WERI-Rb-1 (cell line): ENCODE results near the gene UBASH3A.

Source experiments
- DNase-seq: peaks from one replicate; pipeline ENCODE4 v3.0.0-alpha.2; 2020
- H3K27ac ChIP-seq: fragments of 250-450 bp; sonication (Bioruptor Pico); 2 replicates; pipeline ENCODE4 v1.5.1; 2020; ENCODE audit warnings: mild to moderate bottlenecking, moderate library complexity
- H3K27me3 ChIP-seq: fragments of 250-450 bp; sonication (Bioruptor Pico); 2 replicates; pipeline ENCODE4 v1.5.1; 2021; ENCODE audit warnings: mild to moderate bottlenecking, low read depth, moderate library complexity; ENCODE audit not compliant: insufficient read depth, severe bottlenecking
- H3K36me3 ChIP-seq: fragments of 250-450 bp; sonication (Bioruptor Pico); 2 replicates; pipeline ENCODE4 v1.5.1; 2020; ENCODE audit warnings: mild to moderate bottlenecking, moderate library complexity
- H3K4me3 ChIP-seq: 2 replicates; pipeline ENCODE4 v1.5.1; 2011; ENCODE audit warnings: low read depth, mild to moderate bottlenecking, control low read depth, low read length
- H3K9me3 ChIP-seq: fragments of 250-450 bp; sonication (Bioruptor Pico); 2 replicates; pipeline ENCODE4 v1.5.1; 2021; ENCODE audit warnings: mild to moderate bottlenecking, moderate library complexity; ENCODE audit not compliant: severe bottlenecking
- CTCF ChIP-seq: IDR thresholded peaks from 2 replicates; pipeline ENCODE4 v1.5.1; 2011; ENCODE audit warnings: low read depth, mild to moderate bottlenecking, control low read depth, inconsistent platforms, low read length

The UBASH3A gene

GRCh38 chr21:42375506-42375905 lies 28.2 kb upstream of the UBASH3A start:
- no peaks in the 10 kb centered on the region for H3K9me3 ChIP-seq
- no peaks in the 10 kb centered on the region for H3K27me3 ChIP-seq
- H3K4me3 ChIP-seq: no peak overlapping the region
- TF ChIP-seq CTCF: no peak
- no peak for DNase-seq
- H3K27ac ChIP-seq: no peak overlapping the region
- H3K36me3 ChIP-seq: no peaks in the 10 kb centered on the region

DNA sequence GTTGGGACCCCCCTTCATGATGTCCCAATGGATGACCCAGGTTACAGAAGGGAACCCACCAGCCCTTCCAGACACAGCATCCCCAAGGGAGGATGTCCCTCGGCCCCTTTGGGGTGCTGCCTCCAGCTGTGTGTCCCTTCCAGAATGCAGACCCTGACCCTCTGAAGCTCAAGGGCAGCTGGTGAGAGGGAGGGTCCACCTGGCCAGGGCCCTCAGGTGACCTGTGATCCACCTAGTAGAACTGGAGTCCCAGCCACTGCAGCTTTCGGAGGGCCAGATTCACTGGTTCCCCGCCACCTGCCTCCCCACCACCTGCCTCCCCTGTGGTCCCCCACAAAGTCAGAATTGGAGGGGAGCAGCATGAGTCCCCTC lies 27.8 kb upstream of the UBASH3A start:
- Histone ChIP-seq H3K36me3 (no peaks in the 10 kb centered on the region), H3K4me3 (no peak overlapping the region), H3K9me3 (no peaks in the 10 kb centered on the region), H3K27ac (no peak overlapping the region), H3K27me3 (no peaks in the 10 kb centered on the region)
- DNase-seq: no peak
- no peak for TF ChIP-seq CTCF

DNA sequence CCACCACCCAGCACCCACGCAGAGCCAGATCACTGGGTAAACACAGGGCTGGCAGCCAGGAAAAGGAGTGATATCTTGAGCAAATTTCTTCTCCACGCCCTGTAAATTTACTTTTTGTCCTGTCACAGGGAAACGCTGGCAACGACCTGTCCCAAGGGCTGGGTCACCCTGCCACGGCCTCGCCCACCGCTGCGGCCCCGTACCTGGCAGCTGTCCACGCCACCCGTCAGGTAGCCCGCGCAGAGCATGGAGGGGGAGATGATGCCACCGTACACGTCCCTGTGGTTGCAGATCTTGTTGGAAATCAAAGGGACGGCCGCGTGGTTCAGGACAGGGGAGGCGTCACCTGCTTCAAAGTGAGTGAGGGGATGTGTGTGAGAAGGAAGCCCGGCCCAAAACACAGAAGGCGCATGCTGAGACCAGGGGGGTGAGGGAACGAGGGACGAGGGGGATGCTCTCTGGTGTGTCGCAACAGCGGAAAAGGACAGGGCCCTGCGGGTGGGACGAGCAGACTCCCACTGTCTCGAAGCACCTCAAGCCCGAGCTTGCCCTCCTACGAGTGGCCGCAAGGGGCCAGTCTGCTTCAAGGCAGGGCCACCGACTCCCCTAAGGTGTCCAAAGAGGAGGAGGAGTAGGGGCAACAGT lies 27.2 kb upstream of the UBASH3A start:
- Histone ChIP-seq H3K27me3 (no peaks in the 10 kb centered on the region), H3K36me3 (no peaks in the 10 kb centered on the region)
- no peak for DNase-seq

DNA sequence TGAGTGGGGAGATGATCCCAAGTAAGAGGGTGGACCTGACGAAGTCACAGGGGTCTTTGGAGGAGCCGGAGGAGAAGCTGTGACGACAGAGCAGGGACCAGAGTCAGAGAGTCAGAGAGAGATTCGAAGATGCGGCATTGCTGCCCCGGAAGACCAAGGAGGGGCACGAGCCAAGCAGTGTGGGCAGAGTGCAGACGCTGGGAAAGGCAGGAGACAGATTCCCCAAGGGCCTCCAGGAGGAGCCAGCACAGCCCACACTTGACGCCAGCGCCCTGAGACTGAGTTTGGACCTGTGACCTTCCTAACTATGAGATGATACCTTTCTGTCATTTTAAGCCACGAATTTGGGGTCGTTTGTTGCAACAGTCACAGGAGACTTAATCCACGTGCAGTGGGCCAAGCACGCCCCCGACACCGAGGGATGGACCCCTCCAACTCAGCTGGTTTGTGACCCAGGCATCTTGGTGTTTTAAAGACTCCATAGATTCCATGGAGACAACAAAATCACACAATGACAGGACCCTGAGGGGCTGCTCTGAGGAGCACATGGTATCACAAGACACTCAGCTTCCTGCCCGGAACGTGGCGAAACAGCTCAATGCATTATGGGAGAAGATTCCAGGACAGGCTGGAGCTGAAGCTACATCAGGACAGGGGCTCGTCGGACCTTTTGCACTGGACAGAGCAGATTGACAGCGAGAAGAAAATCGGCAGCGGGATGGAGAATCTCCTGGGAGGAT lies 26.3 kb upstream of the UBASH3A start:
- no peak for DNase-seq
- TF ChIP-seq CTCF: no peak
- H3K27ac ChIP-seq: no peak overlapping the region
- no peaks in the 10 kb centered on the region for H3K36me3 ChIP-seq
- H3K4me3 ChIP-seq: no peak overlapping the region
- H3K27me3 ChIP-seq: no peaks in the 10 kb centered on the region
- peaks cover 4% of the 10 kb centered on the region for H3K9me3 ChIP-seq

More for the DNA sequence above, 27.2 kb upstream of the UBASH3A start:
- no peak for TF ChIP-seq CTCF
- Histone ChIP-seq H3K27ac (no peak overlapping the region), H3K4me3 (no peak overlapping the region), H3K9me3 (no peaks in the 10 kb centered on the region)

DNA sequence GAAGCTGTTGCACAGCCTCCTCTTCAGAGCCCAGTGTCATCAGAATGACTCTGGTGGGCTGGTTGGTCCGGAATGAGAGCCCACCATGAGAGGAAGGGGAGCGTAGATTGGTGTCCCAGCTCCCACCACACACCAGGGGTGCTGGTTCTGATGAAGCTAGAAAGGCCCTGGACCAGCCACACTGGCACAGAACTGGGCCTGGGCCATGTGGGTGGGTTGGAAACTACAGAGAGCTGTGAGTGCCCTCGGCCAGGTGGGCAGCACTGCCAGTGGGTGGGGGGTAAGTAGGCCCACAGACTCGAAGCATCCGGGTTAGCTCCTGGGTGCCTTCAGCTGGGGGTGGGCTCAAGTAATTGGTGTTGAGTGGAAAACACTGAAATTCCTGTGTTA lies 25.8 kb upstream of the UBASH3A start:
- no peak for DNase-seq
- H3K4me3 ChIP-seq: no peak overlapping the region
- H3K9me3 ChIP-seq: peaks cover 4% of the 10 kb centered on the region
- TF ChIP-seq CTCF: no peak
- no peaks in the 10 kb centered on the region for H3K27me3 ChIP-seq
- no peak overlapping the region for H3K27ac ChIP-seq
- H3K36me3 ChIP-seq: no peaks in the 10 kb centered on the region

DNA sequence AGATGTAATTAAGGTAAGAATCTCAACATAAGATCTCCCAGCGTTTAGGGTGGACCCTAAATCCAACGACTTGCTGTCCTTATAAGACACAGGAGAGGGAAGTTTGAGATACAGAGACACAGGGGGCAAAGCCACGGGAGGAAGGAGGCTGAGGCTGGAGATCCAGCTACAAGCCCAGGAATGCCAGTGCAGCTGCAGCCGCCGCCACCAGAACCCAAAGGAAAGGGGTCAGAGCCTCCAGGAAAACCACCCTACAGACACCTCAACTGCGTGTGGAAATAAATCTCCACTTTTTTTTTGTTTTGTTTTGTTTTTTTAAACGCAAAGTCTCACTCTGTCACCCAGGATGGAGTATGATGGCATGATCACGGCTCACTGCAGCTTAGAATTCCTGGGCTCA lies 25.3 kb upstream of the UBASH3A start:
- no peaks in the 10 kb centered on the region for H3K27me3 ChIP-seq
- no peak overlapping the region for H3K27ac ChIP-seq
- DNase-seq: no peak
- H3K4me3 ChIP-seq: no peak overlapping the region
- H3K36me3 ChIP-seq: no peaks in the 10 kb centered on the region
- no peak for TF ChIP-seq CTCF
- H3K9me3 ChIP-seq: peaks cover 4% of the 10 kb centered on the region
